Loucy (cell line): ENCODE results near the gene OR4C6.

ENCODE experiments used
- H2AFZ ChIP-seq: fragments of 200-600 bp; sonication (generic); 2 replicates; pipeline ENCODE4 v1.6.0; 2016; ENCODE audit warnings: antibody characterized with exemption, mild to moderate bottlenecking, low read length, moderate library complexity
- H3F3A ChIP-seq: fragments of 200-600 bp; 2 replicates; pipeline ENCODE4 v1.6.0; 2016; ENCODE audit warnings: antibody characterized with exemption, low read depth, mild to moderate bottlenecking
- H3K27me3 ChIP-seq: fragments of 200-600 bp; sonication (generic); 2 replicates; pipeline ENCODE4 v1.6.1; 2014; ENCODE audit warnings: low read length, mild to moderate bottlenecking; ENCODE audit not compliant: insufficient read depth, poor library complexity, severe bottlenecking
- H3K36me3 ChIP-seq: fragments of 200-600 bp; sonication (generic); 2 replicates; pipeline ENCODE4 v1.6.1; 2016; ENCODE audit warnings: low read length; ENCODE audit not compliant: insufficient read depth
- H3K4me1 ChIP-seq: fragments of 200-600 bp; sonication (generic); 2 replicates; pipeline ENCODE4 v1.5.1; 2014; ENCODE audit warnings: low read length, mild to moderate bottlenecking; ENCODE audit not compliant: insufficient read depth, poor library complexity, severe bottlenecking
- H3K4me2 ChIP-seq: fragments of 200-600 bp; sonication (generic); 2 replicates; pipeline ENCODE4 v1.6.0; 2014; ENCODE audit warnings: antibody characterized with exemption, low read length, low read depth, mild to moderate bottlenecking; ENCODE audit not compliant: poor library complexity, severe bottlenecking
- H3K4me3 ChIP-seq: fragments of 200-600 bp; sonication (generic); 2 replicates; pipeline ENCODE4 v1.5.1; 2014; ENCODE audit warnings: low read length, mild to moderate bottlenecking, mixed read lengths; ENCODE audit not compliant: poor library complexity, severe bottlenecking
- H3K79me2 ChIP-seq: fragments of 200-600 bp; sonication (generic); 2 replicates; pipeline ENCODE4 v1.6.1; 2014; ENCODE audit warnings: low read length; ENCODE audit not compliant: insufficient read depth
- H3K9ac ChIP-seq: fragments of 200-600 bp; sonication (generic); 2 replicates; pipeline ENCODE4 v1.6.0; 2014; ENCODE audit warnings: mild to moderate bottlenecking, low read depth, low read length, moderate library complexity; ENCODE audit not compliant: poor library complexity, severe bottlenecking
- H3K9me2 ChIP-seq: fragments of 200-600 bp; sonication (generic); replicated peaks from 2 replicates; pipeline ENCODE4 v1.6.1; 2016; ENCODE audit warnings: low read depth, low read length, mixed read lengths
- H3K9me3 ChIP-seq: fragments of 200-600 bp; sonication (generic); 2 replicates; pipeline ENCODE4 v1.6.1; 2014; ENCODE audit warnings: mild to moderate bottlenecking, antibody characterized with exemption, low read length, low read depth; ENCODE audit not compliant: insufficient read depth
- H4K20me1 ChIP-seq: fragments of 200-600 bp; sonication (generic); 2 replicates; pipeline ENCODE4 v1.6.0; 2014; ENCODE audit warnings: antibody characterized with exemption, low read length, mild to moderate bottlenecking; ENCODE audit not compliant: insufficient read depth, poor library complexity, severe bottlenecking
- CTCF ChIP-seq: fragments of 200-600 bp; sonication (generic); conservative IDR thresholded peaks from 2 replicates; pipeline ENCODE4 v1.5.1; 2014; ENCODE audit warnings: mild to moderate bottlenecking, antibody characterized with exemption, low read length
- EZH2phosphoT487 ChIP-seq: fragments of 200-600 bp; IDR thresholded peaks from 2 replicates; pipeline ENCODE4 v1.6.1; 2018; ENCODE audit warnings: antibody characterized with exemption, mild to moderate bottlenecking, moderate library complexity, borderline replicate concordance

OR4C6 gene

DNA sequence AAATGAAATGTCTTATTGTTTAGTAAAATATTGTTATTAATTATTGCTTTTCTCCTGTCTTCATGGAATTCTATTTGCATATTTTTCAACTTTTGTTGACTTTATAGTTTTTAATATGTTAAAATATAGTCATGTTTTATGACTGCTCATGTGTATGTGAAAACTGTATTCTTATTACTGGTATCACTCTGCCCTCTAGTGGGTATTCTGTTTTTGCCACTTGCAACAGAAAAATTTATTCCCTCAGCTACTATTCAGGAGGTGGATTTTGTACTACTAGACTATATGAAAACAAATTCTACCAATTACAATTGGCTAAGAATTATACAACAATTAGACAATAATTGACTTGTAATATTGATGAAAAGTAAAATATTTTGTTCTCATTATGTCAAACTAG is 45.0 kb downstream of the OR4C6 start:
- Histone ChIP-seq H3K9me2 (no peaks in the 10 kb centered on the region), H3K9me3 (no peaks in the 10 kb centered on the region), H3F3A (no peaks in the 10 kb centered on the region), H3K36me3 (no peaks in the 10 kb centered on the region), H3K4me1 (no peaks in the 10 kb centered on the region), H3K4me2 (no peak overlapping the region), H2AFZ (no peak overlapping the region), H3K79me2 (no peaks in the 10 kb centered on the region), H4K20me1 (no peaks in the 10 kb centered on the region), H3K9ac (no peak overlapping the region), H3K27me3 (no peaks in the 10 kb centered on the region), H3K4me3 (no peak overlapping the region)
- TF ChIP-seq EZH2phosphoT487 (no peak), CTCF (peak; percentile 79)

- Histone ChIP-seq H4K20me1 (no peaks in the 10 kb centered on the region), H3F3A (no peaks in the 10 kb centered on the region), H3K36me3 (no peaks in the 10 kb centered on the region), H3K79me2 (no peaks in the 10 kb centered on the region), H3K4me3 (no peak overlapping the region), H3K9me3 (no peaks in the 10 kb centered on the region), H3K4me2 (no peak overlapping the region), H2AFZ (no peak overlapping the region), H3K9me2 (no peaks in the 10 kb centered on the region), H3K27me3 (no peaks in the 10 kb centered on the region), H3K9ac (no peak overlapping the region), H3K4me1 (no peaks in the 10 kb centered on the region)
- no peak for TF ChIP-seq EZH2phosphoT487
- peak; percentile 65 for TF ChIP-seq CTCF
Observed at GRCh38 chr11:55714982-55715888, 53.2 kb downstream of the OR4C6 start.
